HG02798 (cell line): ENCODE data around the gene MRPS27.
A peak's percentile ranks its signal among the peaks of the same experiment; 100 is the strongest.

Experiments used
- ATAC-seq: cut with Tn5 transposase; IDR thresholded peaks from one replicate; pipeline ENCODE4 v1.9.1; 2021; ENCODE audit warnings: mild to moderate bottlenecking; ENCODE audit not compliant: unreplicated experiment, poor library complexity

MRPS27 gene

GRCh38 chr5:72319976-72320752, at the start of gene MRPS27, which contains the start of gene PTCD2:
MRPS27 (minus strand) TSS chr5:72320240; CDS start chr5:72320221, 19 bp downstream.
PTCD2 (plus strand) TSS chr5:72320373; CDS start chr5:72320383, 10 bp downstream.
- ATAC-seq = peak; percentile 100

GRCh38 chr5:72369711-72370110, 49.7 kb upstream of the MRPS27 start:
- no peak for ATAC-seq

GRCh38 chr5:72369301-72369700, 49.3 kb upstream of the MRPS27 start:
- ATAC-seq = no peak

- no peak for ATAC-seq
Measured at GRCh38 chr5:72368271-72368670, 48.2 kb upstream of the MRPS27 start.

DNA sequence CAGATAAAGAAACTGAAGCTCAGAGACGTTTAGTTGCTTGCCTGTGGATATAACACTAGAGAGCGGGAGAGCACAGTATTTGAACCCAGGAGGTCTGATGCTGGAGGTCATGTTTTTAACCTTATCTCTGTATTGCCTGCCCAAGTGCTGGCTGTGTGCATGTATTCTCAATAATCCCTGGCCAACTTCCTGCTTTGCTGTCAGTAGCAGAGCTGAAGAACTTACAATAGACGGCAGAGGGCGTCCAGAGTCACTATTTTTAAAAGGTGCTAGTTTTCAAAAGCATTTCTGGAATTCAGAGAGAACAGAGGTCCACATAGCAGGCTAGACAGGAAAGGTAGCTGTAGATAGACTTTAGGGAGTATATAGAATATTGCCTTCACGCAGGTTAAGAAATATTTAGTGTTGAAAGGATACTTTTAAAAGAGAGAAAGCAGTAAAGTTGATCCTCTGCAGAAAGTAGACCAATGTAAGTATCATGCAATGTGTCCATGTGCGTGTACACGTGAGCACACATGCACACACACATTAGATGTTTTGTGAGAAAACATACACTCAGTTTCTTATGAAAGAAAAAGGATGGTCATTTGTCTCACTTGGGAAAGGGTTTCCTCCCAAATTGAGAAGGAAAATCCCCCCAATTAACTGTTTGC, 46.4 kb upstream of the MRPS27 start:
- peak; percentile 75 for ATAC-seq

GRCh38 chr5:72364951-72365350, 44.9 kb upstream of the MRPS27 start:
- ATAC-seq = no peak

GRCh38 chr5:72364171-72364570, 44.1 kb upstream of the MRPS27 start:
- no peak for ATAC-seq

- no peak for ATAC-seq
Measured at GRCh38 chr5:72363166-72363802, 43.2 kb upstream of the MRPS27 start.

DNA sequence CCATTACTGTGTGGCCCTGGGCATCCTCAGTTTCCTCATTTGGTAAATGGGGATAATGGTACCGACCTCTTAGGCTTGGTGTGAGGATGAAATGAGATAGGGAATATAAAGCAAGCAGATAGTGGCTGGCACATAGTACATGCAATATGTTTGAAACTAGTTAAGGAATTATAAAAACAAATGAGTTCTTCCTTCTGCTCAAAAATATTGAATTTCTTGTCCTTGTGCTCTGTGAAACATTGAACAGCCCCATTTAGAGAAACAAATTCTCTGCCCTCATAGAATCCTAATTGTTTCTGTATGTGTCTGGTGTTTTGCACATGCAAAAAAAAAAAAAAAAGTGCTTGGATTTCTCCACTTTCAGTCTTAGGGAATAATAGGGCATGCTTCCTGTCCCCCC, 39.8 kb upstream of the MRPS27 start:
- ATAC-seq = no peak

DNA sequence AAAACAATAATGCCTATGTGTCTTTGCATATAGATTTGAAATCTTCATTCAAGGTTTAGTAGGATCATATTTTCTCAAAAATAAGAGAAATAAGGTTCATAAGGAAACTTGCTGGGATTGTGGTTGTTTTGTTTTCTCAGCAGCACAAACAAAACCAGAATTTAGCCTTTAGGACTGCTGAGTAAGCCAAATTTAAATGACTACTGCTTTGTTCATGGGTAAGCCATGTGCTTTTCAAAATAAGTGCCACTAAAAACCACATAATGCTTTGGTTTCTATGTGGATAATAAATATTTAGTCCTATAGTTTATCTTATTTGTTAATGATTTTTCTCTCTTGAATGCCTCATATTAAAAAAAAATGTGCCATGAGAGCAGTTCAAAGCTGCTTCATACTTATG, 38.9 kb upstream of the MRPS27 start:
- no peak for ATAC-seq

DNA sequence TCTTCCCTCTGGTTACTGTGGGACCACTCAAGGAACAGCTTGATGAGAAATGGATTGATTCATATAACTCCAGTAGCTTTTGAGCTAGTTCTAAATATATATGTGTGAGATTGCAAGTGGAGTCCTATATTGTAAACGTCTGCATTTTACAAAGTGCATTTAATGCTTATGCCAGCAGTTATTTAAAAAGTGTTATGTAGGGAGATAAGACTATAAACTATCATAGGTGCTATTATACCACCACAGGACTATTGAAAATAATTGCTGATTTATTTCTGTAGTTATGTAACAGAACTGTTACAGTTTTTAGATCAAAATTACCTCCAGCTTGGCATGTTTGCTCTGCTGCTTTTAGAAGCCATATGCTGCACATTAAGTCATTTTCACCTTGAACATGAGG, 36.3 kb upstream of the MRPS27 start:
- ATAC-seq = no peak

DNA sequence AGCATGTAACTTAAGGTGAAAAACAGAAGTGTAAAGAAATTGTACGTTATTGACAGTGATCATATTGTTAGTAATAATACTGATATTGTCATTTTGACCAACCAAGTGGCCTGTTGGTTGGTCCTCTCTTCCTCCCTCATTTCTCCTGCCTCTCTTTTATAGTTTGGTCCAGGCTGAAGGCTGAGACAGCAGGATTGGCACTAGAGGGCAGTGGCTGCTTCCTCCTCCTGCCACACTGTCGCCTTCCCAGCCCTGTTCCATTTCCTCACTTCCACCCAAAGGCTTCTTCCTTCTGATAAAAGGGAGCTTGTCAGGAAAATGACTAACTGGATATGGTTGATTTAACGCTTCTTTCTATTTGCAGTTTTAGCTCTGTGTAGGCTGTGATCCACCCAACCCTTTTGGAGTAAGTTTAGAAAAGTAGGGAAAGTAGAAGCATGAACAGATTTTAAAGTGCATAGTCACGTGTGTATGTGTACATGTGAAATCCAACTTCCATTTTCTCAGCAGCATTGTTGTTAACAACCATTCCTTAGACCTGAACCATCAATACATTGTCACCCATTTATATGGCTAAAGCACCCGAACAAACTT, 35.8 kb upstream of the MRPS27 start:
- ATAC-seq = no peak

DNA sequence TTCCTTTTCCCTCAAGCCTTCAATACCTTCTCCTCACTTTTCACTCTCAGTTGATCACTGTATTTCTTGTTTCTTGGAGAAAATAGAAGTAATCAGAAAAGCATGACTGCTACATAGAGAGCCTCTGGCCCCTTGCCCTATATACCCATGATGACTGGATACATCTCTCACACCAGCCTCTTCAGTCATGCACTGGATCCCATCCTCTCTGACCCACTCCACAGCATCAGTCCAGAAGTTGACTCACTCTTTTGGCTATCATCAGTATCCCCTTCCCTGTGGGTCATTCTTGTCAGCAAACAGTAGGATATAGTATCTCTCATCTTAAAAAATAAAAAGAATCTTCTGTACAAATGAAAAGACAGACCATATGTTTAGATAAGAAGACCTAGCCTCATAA, 33.0 kb upstream of the MRPS27 start:
- ATAC-seq = no peak

DNA sequence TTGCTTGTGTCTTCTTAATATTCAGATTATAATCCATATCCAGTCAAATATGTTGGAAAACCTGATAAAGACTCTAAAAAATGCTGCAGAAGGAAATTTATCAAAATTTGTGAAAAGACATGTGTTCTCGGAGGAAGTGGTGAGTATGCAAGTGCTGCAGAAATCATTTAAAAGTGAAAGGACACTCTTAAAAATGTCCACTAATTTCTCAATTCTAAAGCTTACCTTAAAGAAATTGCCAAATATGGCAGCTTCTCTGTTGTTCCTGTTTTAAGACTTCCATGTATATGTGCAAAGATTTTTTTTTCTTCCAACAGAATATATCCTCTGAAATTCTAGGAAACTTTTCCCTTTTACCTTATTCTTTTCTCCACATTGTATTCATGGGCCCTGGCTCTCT, 32.6 kb upstream of the MRPS27 start:
- no peak for ATAC-seq

GRCh38 chr5:72351376-72351775, 31.3 kb upstream of the MRPS27 start:
- ATAC-seq = no peak

GRCh38 chr5:72347801-72348308, 27.8 kb upstream of the MRPS27 start:
- ATAC-seq = no peak

GRCh38 chr5:72346398-72346797, 26.4 kb upstream of the MRPS27 start:
- ATAC-seq = no peak

DNA sequence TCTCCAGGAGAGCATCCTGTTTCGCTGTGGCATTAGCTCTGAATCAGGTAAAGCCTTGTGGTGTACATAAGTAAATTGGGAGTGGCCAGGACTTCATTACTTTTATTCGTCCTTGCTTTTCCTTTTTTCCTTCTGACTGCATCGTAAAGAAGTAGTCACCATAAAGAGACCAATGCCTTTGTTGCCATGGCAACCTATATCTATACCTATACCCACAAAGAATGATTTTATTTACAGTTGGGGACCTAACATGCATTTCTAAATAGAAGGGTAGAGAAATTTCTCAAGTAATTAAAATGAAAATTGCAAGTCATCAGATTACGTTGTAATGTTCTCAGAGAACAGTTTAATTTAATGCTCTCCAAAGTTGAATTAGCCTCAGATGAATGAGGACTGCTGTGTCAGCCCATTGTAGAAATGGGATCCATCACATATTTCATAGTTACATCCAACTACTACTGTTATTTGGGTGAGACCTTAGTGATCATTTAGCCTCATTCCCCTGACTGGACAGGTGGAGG, 18.7 kb upstream of the MRPS27 start:
- ATAC-seq = no peak

- ATAC-seq = no peak
Measured at GRCh38 chr5:72337159-72337558, 17.1 kb upstream of the MRPS27 start.

- ATAC-seq = no peak
Measured at GRCh38 chr5:72330712-72331111, 10.7 kb upstream of the MRPS27 start.

GRCh38 chr5:72328172-72328571, 8.1 kb upstream of the MRPS27 start:
- no peak for ATAC-seq
